CD4-positive, alpha-beta T cell treated with Interleukin-6 for 4 hours (primary cell): ENCODE measurements around the gene ZNF134.
A peak's percentile ranks its signal among the peaks of the same experiment; 100 is the strongest.

Source experiments
- DNase-seq: peaks from one replicate; pipeline ENCODE4 v3.0.0-alpha.2; 2020; ENCODE audit warnings: mixed read lengths

ZNF134 gene

GRCh38 chr19:57613941-57614743 is at the start of gene ZNF134:
Gene ZNF134, plus strand, starts transcription at chr19:57614242. Its CDS starts 5,227 bp downstream, at chr19:57619469.
- peak; percentile 94 for DNase-seq

- DNase-seq, result no peak
Measured at GRCh38 chr19:57566396-57567265, 47.4 kb upstream of the ZNF134 start.

- DNase-seq, result no peak
Measured at GRCh38 chr19:57570707-57571106, 43.3 kb upstream of the ZNF134 start.

- DNase-seq, result no peak
Measured at GRCh38 chr19:57572415-57572947, 41.6 kb upstream of the ZNF134 start.

GRCh38 chr19:57576661-57577060 is 37.4 kb upstream of the ZNF134 start:
- DNase-seq, result no peak

- peak; percentile 96 for DNase-seq
Measured at GRCh38 chr19:57578487-57579205, 35.4 kb upstream of the ZNF134 start, which contains the start of gene ZNF416. Gene ZNF416, minus strand, starts transcription at chr19:57578911. Its CDS starts 207 bp downstream, at chr19:57578704.

GRCh38 chr19:57583104-57583520 is 30.9 kb upstream of the ZNF134 start:
- no peak for DNase-seq

GRCh38 chr19:57583521-57584416 is 30.3 kb upstream of the ZNF134 start, which contains the start of gene ZIK1:
Gene ZIK1, plus strand, starts transcription at chr19:57584145. Its CDS starts 212 bp downstream, at chr19:57584357.
- DNase-seq, result peak; percentile 89

- no peak for DNase-seq
Measured at GRCh38 chr19:57587529-57587928, 26.5 kb upstream of the ZNF134 start.

- DNase-seq, result no peak
Measured at GRCh38 chr19:57599377-57599760, 14.7 kb upstream of the ZNF134 start.

- peak; percentile 91 for DNase-seq
Measured at GRCh38 chr19:57599761-57600383, 14.2 kb upstream of the ZNF134 start, which contains the start of gene ZNF530. Gene ZNF530, plus strand, starts transcription at chr19:57599885. Its CDS starts 4,461 bp downstream, at chr19:57604346.

GRCh38 chr19:57606931-57607330 is 7.1 kb upstream of the ZNF134 start:
- no peak for DNase-seq

- DNase-seq, result no peak
Measured at GRCh38 chr19:57611113-57611512, 2.9 kb upstream of the ZNF134 start.

GRCh38 chr19:57615346-57615745 is 1.3 kb downstream of the ZNF134 start:
- no peak for DNase-seq

- no peak for DNase-seq
Measured at GRCh38 chr19:57620673-57621348, 6.8 kb downstream of the ZNF134 start.

GRCh38 chr19:57623091-57623490 is 9.0 kb downstream of the ZNF134 start:
- DNase-seq, result no peak

GRCh38 chr19:57632987-57633831 is 19.2 kb downstream of the ZNF134 start, which contains the start of gene ZNF211:
Gene ZNF211, plus strand, starts transcription at chr19:57633168. Its CDS starts 179 bp downstream, at chr19:57633347.
- peak; percentile 92 for DNase-seq

GRCh38 chr19:57633832-57634131 is 19.7 kb downstream of the ZNF134 start:
- DNase-seq, result no peak

- no peak for DNase-seq
Measured at GRCh38 chr19:57637379-57637778, 23.3 kb downstream of the ZNF134 start.
